NCI-H526 treated with DMSO at 0.1 percent for 48 hours (cell line): ENCODE measurements around the gene GUSB.
"Not testable (repeated sequence)": the region's sequence is repeated elsewhere in the genome, so short reads cannot be mapped to it uniquely, and the experiment has no call there.

Experiments
- DNase-seq: peaks from one replicate; lab custom pipeline; 2025; lab: John Stamatoyannopoulos, UW

Gene GUSB

DNA sequence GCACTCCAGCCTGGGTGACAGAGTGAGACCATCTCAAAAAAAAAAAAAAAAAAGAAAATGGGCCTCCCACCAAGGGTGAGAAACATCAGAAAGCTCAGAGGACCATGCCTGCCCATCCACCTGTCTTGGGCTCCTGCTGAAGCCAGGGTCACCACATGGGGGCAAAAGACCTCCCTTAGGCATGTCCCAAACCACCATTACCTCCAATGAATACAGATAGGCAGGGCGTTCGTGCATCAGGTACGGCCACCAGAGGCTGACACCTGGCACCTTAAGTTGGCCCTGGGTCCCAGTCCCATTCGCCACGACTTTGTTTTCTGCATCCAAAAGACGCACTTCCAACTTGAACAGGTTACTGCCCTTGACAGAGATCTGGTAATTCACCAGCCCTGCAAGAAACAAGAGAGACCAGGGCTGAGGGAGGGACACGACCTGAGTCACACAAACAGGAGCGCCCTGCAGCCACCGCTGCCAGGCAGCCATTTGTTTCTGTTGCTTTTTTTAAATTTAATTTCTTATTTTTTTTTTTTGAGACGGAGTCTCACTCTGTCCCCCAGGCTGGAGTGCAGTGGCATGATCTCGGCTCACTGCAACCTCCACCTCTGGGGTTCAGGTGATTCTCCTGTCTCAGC is 6.1 kb downstream of the GUSB start:
- no peak for DNase-seq

GRCh38 chr7:65974876-65975275 is 7.1 kb downstream of the GUSB start:
- DNase-seq: no peak

DNA sequence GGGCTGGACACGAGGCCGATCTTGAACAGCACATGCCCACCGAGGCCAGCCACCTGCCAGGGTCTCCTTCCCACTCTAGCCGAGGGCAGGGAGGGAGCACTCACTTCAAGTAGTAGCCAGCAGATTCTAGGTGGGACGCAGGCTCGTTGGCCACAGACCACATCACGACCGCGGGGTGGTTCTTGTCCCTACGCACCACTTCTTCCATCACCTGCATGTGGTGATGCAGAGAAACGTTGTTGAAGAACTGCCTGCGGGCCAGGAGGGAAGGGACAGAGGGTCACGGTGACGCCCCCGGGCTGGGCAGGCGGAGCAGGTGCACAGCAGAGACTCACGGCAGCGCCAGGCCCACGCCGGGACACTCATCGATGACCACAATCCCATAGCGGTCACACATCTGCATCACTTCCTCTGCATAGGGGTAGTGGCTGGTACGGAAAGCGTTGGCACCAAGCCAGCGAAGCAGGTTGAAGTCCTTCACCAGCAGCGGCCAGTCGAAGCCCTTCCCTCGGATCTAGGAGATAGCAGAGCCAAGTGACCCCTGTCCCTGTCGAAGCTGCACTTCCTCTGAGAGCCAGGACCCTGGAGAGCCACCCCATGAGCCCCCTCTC is 7.7 kb downstream of the GUSB start:
- no peak for DNase-seq

- DNase-seq: no peak
Observed at GRCh38 chr7:65972976-65973375, 9.0 kb downstream of the GUSB start.

GRCh38 chr7:65971021-65971420 is 11.0 kb downstream of the GUSB start:
- no peak for DNase-seq

GRCh38 chr7:65968256-65969185 is 13.5 kb downstream of the GUSB start:
- no peak for DNase-seq

DNA sequence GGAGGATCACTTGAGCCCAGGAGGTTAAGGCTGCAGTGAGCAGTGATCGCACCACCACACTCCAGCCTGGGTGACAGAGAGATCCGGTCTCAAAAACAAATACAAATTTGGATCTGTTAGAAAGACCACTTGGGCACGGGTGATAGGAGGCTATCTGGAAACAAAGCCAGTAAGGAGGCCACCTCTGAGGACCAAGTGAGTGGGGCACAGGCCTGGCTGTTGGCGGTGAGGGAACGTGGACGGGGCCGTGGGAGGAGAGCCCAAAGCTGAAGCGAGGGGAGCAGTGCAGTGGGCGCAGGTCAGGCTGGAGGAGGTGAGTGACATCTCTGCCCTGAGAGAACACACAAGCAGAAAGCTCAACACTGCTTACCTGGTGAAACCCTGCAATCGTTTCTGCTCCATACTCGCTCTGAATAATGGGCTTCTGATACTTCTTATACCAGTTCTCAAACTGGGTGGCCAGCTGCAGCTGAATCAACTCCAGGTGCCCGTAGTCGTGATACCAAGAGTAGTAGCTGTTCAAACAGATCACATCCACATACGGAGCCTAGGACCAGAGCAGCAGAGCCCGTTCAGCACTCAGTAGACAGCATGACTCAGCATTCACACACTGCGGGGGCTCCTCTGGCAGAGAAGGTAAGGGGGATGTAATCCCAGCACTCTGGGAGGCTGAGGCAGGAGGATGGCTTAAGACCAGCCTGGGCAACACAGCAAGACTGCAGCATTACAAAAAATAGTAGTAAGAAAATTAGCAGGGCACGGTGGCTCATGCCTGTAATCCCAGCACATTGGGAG is 14.5 kb downstream of the GUSB start:
- DNase-seq: no peak

- DNase-seq: no peak
Observed at GRCh38 chr7:65966146-65966545, 15.9 kb downstream of the GUSB start.

DNA sequence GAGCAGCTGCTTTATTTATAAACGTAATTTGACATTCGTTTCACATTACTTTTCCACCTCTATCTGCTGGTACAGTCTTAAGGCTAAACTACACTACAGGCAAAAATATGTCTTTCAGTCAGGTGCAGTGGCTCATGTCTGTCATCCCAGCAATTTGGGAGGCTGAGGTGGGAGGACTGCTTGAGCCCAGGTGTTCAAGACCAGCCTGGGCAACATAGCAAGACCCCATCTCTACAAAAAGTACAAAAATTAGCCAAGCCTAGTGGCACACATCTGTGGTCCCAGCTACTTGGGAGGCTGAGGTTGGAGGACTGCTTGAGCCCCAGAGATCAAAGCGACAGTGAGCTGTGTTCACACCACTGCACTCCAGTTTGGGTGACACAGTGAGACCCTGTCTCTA is 17.3 kb downstream of the GUSB start:
- DNase-seq: not testable (repeated sequence)

GRCh38 chr7:65962033-65962432 is 20.0 kb downstream of the GUSB start:
- DNase-seq: no peak

GRCh38 chr7:65960351-65961074 is 21.5 kb downstream of the GUSB start:
- DNase-seq: no peak

DNA sequence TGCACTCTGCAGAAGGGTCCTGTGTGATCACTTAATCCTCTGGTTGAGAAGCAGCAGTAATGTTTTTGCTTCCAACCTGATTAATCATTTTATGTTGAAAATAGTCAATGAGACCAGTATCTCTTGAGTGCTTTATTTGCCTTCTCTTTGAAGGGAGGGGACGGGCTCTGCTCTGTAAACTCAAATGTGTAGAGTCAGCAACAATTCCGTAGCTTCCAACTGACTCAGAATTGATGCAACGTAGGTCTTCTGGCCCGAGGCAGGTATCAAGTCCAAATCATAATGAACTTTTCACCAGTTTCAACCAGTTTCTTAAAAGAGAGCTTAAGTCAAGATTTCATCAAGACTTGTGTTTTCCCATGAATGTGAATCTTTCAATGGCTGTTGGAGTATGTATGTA is 26.3 kb downstream of the GUSB start:
- DNase-seq: no peak

DNA sequence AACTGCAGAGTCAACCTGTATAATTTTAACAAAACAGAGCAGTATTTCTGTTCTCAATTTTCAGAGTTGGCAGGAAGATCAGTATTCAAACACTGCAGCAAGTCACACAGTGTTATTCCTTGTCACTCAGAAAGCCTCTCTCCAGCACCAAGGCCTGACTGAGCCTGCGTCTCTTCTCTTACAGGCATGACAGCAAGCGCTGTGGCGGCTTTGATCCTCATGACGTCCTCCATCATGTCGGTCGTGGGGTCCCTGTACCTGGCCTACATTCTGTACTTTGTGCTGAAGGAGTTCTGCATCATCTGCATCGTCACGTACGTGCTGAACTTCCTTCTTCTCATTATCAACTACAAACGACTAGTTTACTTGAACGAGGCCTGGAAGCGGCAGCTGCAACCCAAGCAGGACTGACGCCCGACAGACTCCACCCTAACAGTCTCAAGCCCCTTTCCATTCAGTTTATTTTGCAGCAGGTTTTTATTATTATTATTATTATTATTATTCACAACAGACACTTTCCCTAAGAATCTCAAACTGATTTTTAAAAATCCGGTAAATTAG is 28.0 kb downstream of the GUSB start:
- DNase-seq: no peak

- DNase-seq: no peak
Observed at GRCh38 chr7:65953001-65953720, 28.9 kb downstream of the GUSB start.

DNA sequence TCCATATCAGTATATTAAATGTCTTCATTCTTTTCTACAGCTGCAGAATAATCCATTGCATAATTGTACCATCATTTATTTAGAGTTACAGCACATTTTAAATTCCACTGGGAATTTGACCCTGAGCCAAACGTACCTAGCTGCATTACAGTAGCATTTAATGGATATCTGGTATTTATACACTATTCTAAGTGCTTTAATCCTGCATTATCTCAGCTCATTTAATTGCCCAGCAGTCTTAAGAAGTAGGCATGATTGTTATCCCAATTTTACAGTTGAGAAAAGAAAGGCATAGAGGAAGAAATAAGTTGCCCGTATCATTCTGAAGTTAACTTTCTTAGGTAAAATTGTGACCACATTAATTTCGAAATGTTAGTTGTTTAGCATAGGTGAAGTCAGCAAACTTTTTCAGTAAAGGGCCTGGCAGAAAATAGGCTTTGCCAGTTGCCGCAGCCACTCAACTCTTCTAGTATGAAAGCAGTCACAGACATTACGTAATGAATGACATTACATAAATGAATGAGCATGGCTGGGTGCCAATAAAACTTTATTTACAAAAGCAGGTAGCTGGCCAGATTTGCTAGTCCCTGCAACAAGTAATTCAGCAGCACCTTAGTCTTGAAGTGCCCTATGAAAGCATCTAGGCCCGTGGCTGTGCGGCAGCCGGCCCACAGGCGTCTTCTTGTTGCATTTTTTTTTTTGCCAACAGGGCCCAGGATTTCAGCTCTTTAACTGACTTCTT is 30.0 kb downstream of the GUSB start:
- no peak for DNase-seq

GRCh38 chr7:65946904-65947303 is 35.1 kb downstream of the GUSB start:
- no peak for DNase-seq

DNA sequence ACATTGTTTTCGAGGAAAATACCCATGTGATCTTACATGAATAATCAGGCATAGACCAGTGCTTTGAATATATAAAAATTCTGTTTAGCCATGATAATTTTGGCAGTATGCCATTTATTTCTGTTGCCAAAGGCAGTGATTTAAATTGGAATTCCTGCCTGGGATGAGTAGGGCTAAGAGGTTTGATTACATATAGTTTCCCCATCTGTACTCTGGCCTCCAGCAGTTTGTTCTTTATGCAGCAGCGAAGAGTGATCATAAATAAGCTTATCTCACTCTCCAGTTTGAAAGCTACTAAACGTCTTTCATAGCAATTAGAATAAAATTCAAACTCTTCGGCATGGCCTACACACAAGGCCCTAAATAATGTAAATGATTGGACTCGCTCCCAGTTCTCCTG is 36.2 kb downstream of the GUSB start:
- DNase-seq: not testable (repeated sequence)

- no peak for DNase-seq
Observed at GRCh38 chr7:65938336-65938895, 43.6 kb downstream of the GUSB start.

DNA sequence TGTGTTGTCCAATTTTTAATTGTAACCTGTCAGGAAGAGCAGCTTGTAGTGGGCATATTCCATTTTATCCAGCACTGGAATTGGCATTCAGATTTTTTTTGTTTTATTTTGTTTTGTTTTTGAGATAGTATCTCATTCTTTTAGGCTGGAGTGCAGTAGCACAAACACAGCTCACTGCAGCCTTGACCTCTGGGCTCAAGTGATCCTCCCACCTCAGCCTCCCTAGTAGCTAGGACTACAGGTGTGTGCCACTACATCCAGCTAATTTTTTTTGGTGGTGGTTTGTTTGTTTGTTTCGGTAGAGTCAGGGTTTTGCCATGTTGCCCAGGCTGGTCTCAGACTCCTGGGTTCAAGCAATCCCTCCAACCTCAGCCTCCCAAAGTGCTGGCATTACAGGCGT is 44.7 kb downstream of the GUSB start:
- DNase-seq: no peak

- DNase-seq: no peak
Observed at GRCh38 chr7:65931685-65932084, 50.3 kb downstream of the GUSB start.
